ENCODE results near the gene MICAL3.

- TF ChIP-seq CTCF (IDR thresholded peaks at IDR 0.05 in 4 of 5, conservative IDR thresholded peaks at IDR 0.05 in 1 of 5): no peak
- TF ChIP-seq POLR2A (IDR thresholded peaks at IDR 0.05): no peak
Observed at GRCh38 chr22:17814830-17815229, 209.5 kb downstream of the MICAL3 start.
